Uterus (tissue), 4 donors: ENCODE results near the gene PLAAT4. TPM values are rescaled to one million over a fixed set of nuclear protein-coding genes. Genes with fewer than 3 reads are reported as not detected.

Source experiments
- DNase-seq, 2 donors: peaks; one replicate each; pipeline ENCODE4 v3.0.0-alpha.2; 2019 to 2020
- H3K27ac ChIP-seq, 2 donors: fragments of 200-600 bp; sonication (generic); 1 replicate in 1 of 2; 2 replicates in 1 of 2; pipeline ENCODE4 v1.5.1; 2016 to 2018
- H3K27me3 ChIP-seq, 2 donors: fragments of 200-600 bp; sonication (generic); one replicate each; pipeline ENCODE4 v1.5.1; 2018 to 2019; ENCODE audit warnings: control low read depth in 1 of 2
- H3K36me3 ChIP-seq, 2 donors: fragments of 200-600 bp; sonication (generic); one replicate each; pipeline ENCODE4 v1.5.1; 2019; ENCODE audit warnings: control low read depth in 1 of 2
- H3K4me1 ChIP-seq, 2 donors: fragments of 200-600 bp; sonication (generic); one replicate each; pipeline ENCODE4 v1.5.1; 2018 to 2019; ENCODE audit warnings: control low read depth in 1 of 2
- H3K4me3 ChIP-seq, 2 donors: fragments of 200-600 bp; sonication (generic); 1 replicate in 1 of 2; 2 replicates in 1 of 2; pipeline ENCODE4 v1.5.1; 2018 to 2019; ENCODE audit warnings: mild to moderate bottlenecking in 1 of 2
- H3K9me3 ChIP-seq, 2 donors: fragments of 200-600 bp; sonication (generic); one replicate each; pipeline ENCODE4 v1.5.1; 2019; ENCODE audit warnings: control low read depth in 1 of 2
- CTCF ChIP-seq, 4 experiments: fragments of 200-600 bp in 2 of 4; fragments of 450-650 bp in 2 of 4; sonication (generic) in 2 of 4; IDR thresholded peaks; one replicate each; pipeline ENCODE4 v1.5.1; 2016 to 2019; ENCODE audit warnings: antibody characterized with exemption in 4 of 4, mild to moderate bottlenecking in 2 of 4, moderate library complexity in 1 of 4
- POLR2A ChIP-seq, 2 donors: fragments of 450-650 bp; IDR thresholded peaks; one replicate each; pipeline ENCODE4 v1.6.1; 2016; ENCODE audit warnings: antibody characterized with exemption in 2 of 2, mild to moderate bottlenecking in 1 of 2, moderate library complexity in 1 of 2
- intact Hi-C: fragments of 100-400 bp; cut with DNase I; formaldehyde crosslinking; loops from one replicate; pipeline ENCODE4 v1.15.1; 2023; ENCODE audit warnings: low total_unique reads
- total RNA-seq, 4 donors: library from RNA; depleted of rRNA in 3 of 4; stranded (reverse); fragments of >200 nt in 3 of 4; gene quantifications; one replicate each; pipeline versions ENCODE4 v1.1.0 to v1.2.4, GENCODE V29; 2014 to 2023
- donor health status: DM: yes; HTN: yes; CAD: no.

PLAAT4 gene
- total RNA-seq, 4 donors from 2014 or later, result 3.6 to 30.3 (median 22.9) TPM

GRCh38 chr11:63564784-63565350 is 28.3 kb downstream of the PLAAT4 start:
- H3K27me3 ChIP-seq, result no peaks in the 10 kb centered on the region
- H3K9me3 ChIP-seq, result no peaks in the 10 kb centered on the region
- H3K4me3 ChIP-seq, result no peak overlapping the region
- H3K36me3 ChIP-seq, result no peaks in the 10 kb centered on the region
- intact Hi-C loops, result no loop called here
- no peak for DNase-seq
- H3K4me1 ChIP-seq, result peaks cover 0 to 3% of the 10 kb centered on the region in 2 donors
- TF ChIP-seq POLR2A (IDR thresholded peaks at IDR 0.05) (no peak), CTCF (IDR thresholded peaks at IDR 0.05) (no peak)
- H3K27ac ChIP-seq, result no peak overlapping the region

GRCh38 chr11:63567044-63567840 is 30.6 kb downstream of the PLAAT4 start:
- Histone ChIP-seq H3K4me3 (no peak overlapping the region), H3K4me1 (peaks cover 0 to 3% of the 10 kb centered on the region in 2 donors), H3K36me3 (no peaks in the 10 kb centered on the region), H3K27ac (peak overlapping the region; percentile 14 to 54), H3K9me3 (no peaks in the 10 kb centered on the region), H3K27me3 (no peaks in the 10 kb centered on the region)
- no peak for TF ChIP-seq CTCF (IDR thresholded peaks at IDR 0.05)
- TF ChIP-seq POLR2A (IDR thresholded peaks at IDR 0.05), result no peak
- peak in 1 of 2 donors; percentile 60 for DNase-seq
- intact Hi-C loops, result no loop called here

GRCh38 chr11:63569570-63569969 is 33.0 kb downstream of the PLAAT4 start:
- H3K27me3 ChIP-seq, result no peaks in the 10 kb centered on the region
- no peak for DNase-seq
- H3K36me3 ChIP-seq, result no peaks in the 10 kb centered on the region
- H3K4me3 ChIP-seq, result no peak overlapping the region
- no peak overlapping the region for H3K27ac ChIP-seq
- TF ChIP-seq CTCF (IDR thresholded peaks at IDR 0.05) (no peak), POLR2A (IDR thresholded peaks at IDR 0.05) (no peak)
- intact Hi-C loops, result no loop called here
- peaks cover 0 to 3% of the 10 kb centered on the region in 2 donors for H3K4me1 ChIP-seq
- H3K9me3 ChIP-seq, result no peaks in the 10 kb centered on the region

GRCh38 chr11:63572026-63572688 is 35.5 kb downstream of the PLAAT4 start:
- no peaks in the 10 kb centered on the region for H3K4me1 ChIP-seq
- no peak overlapping the region for H3K4me3 ChIP-seq
- no peak for TF ChIP-seq POLR2A (IDR thresholded peaks at IDR 0.05)
- TF ChIP-seq CTCF (IDR thresholded peaks at IDR 0.05), result no peak
- H3K27me3 ChIP-seq, result no peaks in the 10 kb centered on the region
- H3K9me3 ChIP-seq, result no peaks in the 10 kb centered on the region
- DNase-seq, result no peak
- no peak overlapping the region for H3K27ac ChIP-seq
- intact Hi-C loops, result no loop called here
- no peaks in the 10 kb centered on the region for H3K36me3 ChIP-seq
